Immature natural killer cell (primary cell): ENCODE measurements around the gene DIP2C. TPM values are rescaled to one million over a fixed set of nuclear protein-coding genes. Genes with fewer than 3 reads are reported as not detected.

ENCODE experiments used
- DNase-seq, 3 donors: peaks; one replicate each; pipeline ENCODE4 v3.0.0; 2022; ENCODE audit warnings: mixed read lengths in 1 of 3
- H3K27ac Mint-ChIP-seq, 6 donors: one replicate each; pipeline ENCODE4 v1.8.0; 2020; ENCODE audit warnings: mixed read lengths in 6 of 6, mild to moderate bottlenecking in 5 of 6, inconsistent platforms in 4 of 6, moderate library complexity in 3 of 6
- H3K27me3 Mint-ChIP-seq, 3 donors: one replicate each; pipeline ENCODE4 v1.8.0; 2020 to 2021; ENCODE audit warnings: low read depth in 3 of 3, mild to moderate bottlenecking in 3 of 3, mixed read lengths in 3 of 3, moderate library complexity in 3 of 3, inconsistent platforms in 1 of 3
- H3K36me3 Mint-ChIP-seq, 3 donors: one replicate each; pipeline ENCODE4 v1.8.0; 2020; ENCODE audit warnings: mixed read lengths in 3 of 3, inconsistent platforms in 2 of 3, mild to moderate bottlenecking in 2 of 3
- H3K4me1 Mint-ChIP-seq, 2 donors: one replicate each; pipeline ENCODE4 v1.8.0; 2020; ENCODE audit warnings: inconsistent platforms in 2 of 2, mild to moderate bottlenecking in 2 of 2, mixed read lengths in 2 of 2, moderate library complexity in 1 of 2
- H3K4me3 Mint-ChIP-seq, 5 donors: one replicate each; pipeline ENCODE4 v1.8.0; 2020; ENCODE audit warnings: mild to moderate bottlenecking in 5 of 5, mixed read lengths in 5 of 5, inconsistent platforms in 3 of 5, moderate library complexity in 3 of 5
- H3K9me3 Mint-ChIP-seq, 6 donors: one replicate each; pipeline ENCODE4 v1.8.0; 2020; ENCODE audit warnings: mild to moderate bottlenecking in 6 of 6, mixed read lengths in 6 of 6, inconsistent platforms in 4 of 6, moderate library complexity in 3 of 6
- polyA plus RNA-seq, 3 donors: library from polyadenylated mRNA; unstranded; fragments of 300-500 nt; fragmentation: Illumina TruSeq; gene quantifications; one replicate each; pipeline ENCODE4 v1.2.3, GENCODE V29; 2021

Gene DIP2C
- polyA plus RNA-seq, 3 donors from 2014 or later, result 0.06 to 0.41 TPM; not detected in 1

- Mint-ChIP-seq H3K4me3 (no peak overlapping the region), H3K27me3 (peaks cover 4 to 10% (median 7%) of the 10 kb centered on the region in 3 donors), H3K27ac (no peak overlapping the region), H3K36me3 (peaks cover 0 to 5% (median 5%) of the 10 kb centered on the region in 3 donors), H3K9me3 (no peaks in the 10 kb centered on the region), H3K4me1 (peaks cover 26 to 35% of the 10 kb centered on the region in 2 donors)
- DNase-seq, result no peak
These were observed 299.5 kb downstream of the DIP2C start for GRCh38 chr10:389836-390448.

- Mint-ChIP-seq H3K36me3 (peaks cover 0 to 5% (median 5%) of the 10 kb centered on the region in 3 donors), H3K4me1 (peaks cover 21 to 29% of the 10 kb centered on the region in 2 donors), H3K9me3 (no peaks in the 10 kb centered on the region), H3K27ac (no peak overlapping the region), H3K4me3 (no peak overlapping the region), H3K27me3 (peaks cover 0 to 11% (median 7%) of the 10 kb centered on the region in 3 donors)
- DNase-seq, result no peak
These were observed 300.1 kb downstream of the DIP2C start for GRCh38 chr10:389261-389790.

GRCh38 chr10:388661-389045, 300.8 kb downstream of the DIP2C start:
- H3K4me1 Mint-ChIP-seq, result peaks cover 18 to 23% of the 10 kb centered on the region in 2 donors
- peak overlapping the region in 2 of 6 donors; percentile 76 to 77 for H3K27ac Mint-ChIP-seq
- DNase-seq, result no peak
- H3K9me3 Mint-ChIP-seq, result no peaks in the 10 kb centered on the region
- peaks cover 4 to 9% (median 8%) of the 10 kb centered on the region in 3 donors for H3K36me3 Mint-ChIP-seq
- peaks cover 3 to 11% (median 7%) of the 10 kb centered on the region in 3 donors for H3K27me3 Mint-ChIP-seq
- no peak overlapping the region for H3K4me3 Mint-ChIP-seq

GRCh38 chr10:387909-388660, 301.4 kb downstream of the DIP2C start:
- DNase-seq, result no peak
- peaks cover 6 to 11% (median 8%) of the 10 kb centered on the region in 3 donors for H3K36me3 Mint-ChIP-seq
- H3K27ac Mint-ChIP-seq, result peak overlapping the region in 3 of 6 donors; percentile 62 to 77 (median 76)

GRCh38 chr10:387593-387891, 301.9 kb downstream of the DIP2C start:
- Mint-ChIP-seq H3K4me1 (peaks cover 20 to 29% of the 10 kb centered on the region in 2 donors), H3K27me3 (peaks cover 3 to 11% (median 5%) of the 10 kb centered on the region in 3 donors), H3K4me3 (peak overlapping the region in 1 of 5 donors; percentile 49), H3K36me3 (peaks cover 6 to 11% (median 8%) of the 10 kb centered on the region in 3 donors), H3K27ac (no peak overlapping the region), H3K9me3 (no peaks in the 10 kb centered on the region)
- DNase-seq, result no peak

More at GRCh38 chr10:387909-388660, 301.4 kb downstream of the DIP2C start:
- no peak overlapping the region for H3K4me3 Mint-ChIP-seq
- peaks cover 18 to 23% of the 10 kb centered on the region in 2 donors for H3K4me1 Mint-ChIP-seq
- H3K9me3 Mint-ChIP-seq, result no peaks in the 10 kb centered on the region
- peaks cover 3 to 11% (median 7%) of the 10 kb centered on the region in 3 donors for H3K27me3 Mint-ChIP-seq

GRCh38 chr10:386771-387592, 302.5 kb downstream of the DIP2C start:
- H3K4me3 Mint-ChIP-seq, result peak overlapping the region in 4 of 5 donors; percentile 4 to 49 (median 16)

GRCh38 chr10:385571-386300, 303.7 kb downstream of the DIP2C start:
- Mint-ChIP-seq H3K4me1 (peaks cover 36 to 47% of the 10 kb centered on the region in 2 donors), H3K27me3 (peaks cover 7 to 19% (median 11%) of the 10 kb centered on the region in 3 donors), H3K9me3 (peaks cover 0 to 4% (median 3%) of the 10 kb centered on the region in 6 donors), H3K27ac (peak overlapping the region in 2 of 6 donors; percentile 55 to 80), H3K36me3 (peaks cover 12 to 18% (median 14%) of the 10 kb centered on the region in 3 donors), H3K4me3 (no peak overlapping the region)
- DNase-seq, result no peak

More at GRCh38 chr10:386771-387592, 302.5 kb downstream of the DIP2C start:
- peaks cover 25 to 34% of the 10 kb centered on the region in 2 donors for H3K4me1 Mint-ChIP-seq
- peaks cover 7 to 13% (median 9%) of the 10 kb centered on the region in 3 donors for H3K36me3 Mint-ChIP-seq
- DNase-seq, result peak; percentile 56 to 67 (median 65)
- H3K9me3 Mint-ChIP-seq, result no peaks in the 10 kb centered on the region
- peak overlapping the region in 5 of 6 donors; percentile 47 to 86 (median 72) for H3K27ac Mint-ChIP-seq
- H3K27me3 Mint-ChIP-seq, result peaks cover 5 to 14% (median 5%) of the 10 kb centered on the region in 3 donors

- H3K27ac Mint-ChIP-seq, result peak overlapping the region in 2 of 6 donors; percentile 40 to 55
- peaks cover 7 to 19% (median 14%) of the 10 kb centered on the region in 3 donors for H3K27me3 Mint-ChIP-seq
- H3K9me3 Mint-ChIP-seq, result peaks cover 0 to 4% (median 3%) of the 10 kb centered on the region in 6 donors
- peaks cover 15 to 22% (median 19%) of the 10 kb centered on the region in 3 donors for H3K36me3 Mint-ChIP-seq
- H3K4me3 Mint-ChIP-seq, result no peak overlapping the region
- H3K4me1 Mint-ChIP-seq, result peaks cover 36 to 57% of the 10 kb centered on the region in 2 donors
- DNase-seq, result no peak
These were observed 304.7 kb downstream of the DIP2C start for GRCh38 chr10:384538-385305.

- peaks cover 16 to 23% (median 21%) of the 10 kb centered on the region in 3 donors for H3K36me3 Mint-ChIP-seq
- H3K4me3 Mint-ChIP-seq, result no peak overlapping the region
- peaks cover 36 to 59% of the 10 kb centered on the region in 2 donors for H3K4me1 Mint-ChIP-seq
- peaks cover 0 to 4% (median 3%) of the 10 kb centered on the region in 6 donors for H3K9me3 Mint-ChIP-seq
- DNase-seq, result no peak
- H3K27me3 Mint-ChIP-seq, result peaks cover 7 to 19% (median 19%) of the 10 kb centered on the region in 3 donors
- peak overlapping the region in 2 of 6 donors; percentile 54 to 76 for H3K27ac Mint-ChIP-seq
These were observed 305.9 kb downstream of the DIP2C start for GRCh38 chr10:383519-383918.

- Mint-ChIP-seq H3K4me1 (peaks cover 35 to 58% of the 10 kb centered on the region in 2 donors), H3K36me3 (peaks cover 16 to 19% (median 17%) of the 10 kb centered on the region in 3 donors), H3K4me3 (peak overlapping the region; percentile 73 to 87 (median 86)), H3K9me3 (peaks cover 1 to 6% (median 4%) of the 10 kb centered on the region in 6 donors), H3K27me3 (peaks cover 3 to 19% (median 17%) of the 10 kb centered on the region in 3 donors), H3K27ac (peak overlapping the region; percentile 79 to 96 (median 91))
- DNase-seq, result peak; percentile 82 to 86 (median 85)
These were observed 307.7 kb downstream of the DIP2C start for GRCh38 chr10:381805-382204.

GRCh38 chr10:381346-381745, 308.1 kb downstream of the DIP2C start:
- Mint-ChIP-seq H3K9me3 (peaks cover 1 to 6% (median 4%) of the 10 kb centered on the region in 6 donors), H3K4me1 (peaks cover 33 to 57% of the 10 kb centered on the region in 2 donors), H3K27me3 (peaks cover 6 to 19% (median 19%) of the 10 kb centered on the region in 3 donors), H3K4me3 (peak overlapping the region; percentile 73 to 87 (median 86)), H3K27ac (peak overlapping the region; percentile 79 to 96 (median 91)), H3K36me3 (peaks cover 16 to 18% (median 17%) of the 10 kb centered on the region in 3 donors)
- no peak for DNase-seq
